HUES64 (cell line): ENCODE measurements around the gene TSC22D4.

Source experiments
- H3K27ac ChIP-seq: 2 replicates; pipeline ENCODE4 v1.7.0; 2013; ENCODE audit warnings: low read depth, low read length, inconsistent platforms
- H3K27me3 ChIP-seq: 2 replicates; pipeline ENCODE4 v1.6.1; 2013; ENCODE audit warnings: mild to moderate bottlenecking, low read length; ENCODE audit not compliant: insufficient read depth
- H3K36me3 ChIP-seq: 2 replicates; pipeline ENCODE4 v1.6.1; 2013; ENCODE audit warnings: mild to moderate bottlenecking, low read length; ENCODE audit not compliant: insufficient read depth
- H3K4me1 ChIP-seq: 2 replicates; pipeline ENCODE4 v1.6.1; 2013; ENCODE audit warnings: mild to moderate bottlenecking, low read length, moderate library complexity; ENCODE audit not compliant: insufficient read depth
- H3K4me3 ChIP-seq: 2 replicates; pipeline ENCODE4 v1.5.1; 2013; ENCODE audit warnings: mild to moderate bottlenecking, low read length, moderate library complexity
- H3K9ac ChIP-seq: 2 replicates; pipeline ENCODE4 v1.6.1; 2013; ENCODE audit warnings: mild to moderate bottlenecking, low read depth, low read length
- H3K9me3 ChIP-seq: 2 replicates; pipeline ENCODE4 v1.6.1; 2013; ENCODE audit warnings: low read depth, low read length; ENCODE audit not compliant: insufficient read depth
- WGBS: fragments of 150-250, 120-280 bp; methylation state at CpG from one replicate; pipeline ENCODE4 v1.1.7; 2013; ENCODE audit warnings: missing lambda C conversion rate; 5-methylcytosine and 5-hydroxymethylcytosine counted together

Gene TSC22D4

DNA sequence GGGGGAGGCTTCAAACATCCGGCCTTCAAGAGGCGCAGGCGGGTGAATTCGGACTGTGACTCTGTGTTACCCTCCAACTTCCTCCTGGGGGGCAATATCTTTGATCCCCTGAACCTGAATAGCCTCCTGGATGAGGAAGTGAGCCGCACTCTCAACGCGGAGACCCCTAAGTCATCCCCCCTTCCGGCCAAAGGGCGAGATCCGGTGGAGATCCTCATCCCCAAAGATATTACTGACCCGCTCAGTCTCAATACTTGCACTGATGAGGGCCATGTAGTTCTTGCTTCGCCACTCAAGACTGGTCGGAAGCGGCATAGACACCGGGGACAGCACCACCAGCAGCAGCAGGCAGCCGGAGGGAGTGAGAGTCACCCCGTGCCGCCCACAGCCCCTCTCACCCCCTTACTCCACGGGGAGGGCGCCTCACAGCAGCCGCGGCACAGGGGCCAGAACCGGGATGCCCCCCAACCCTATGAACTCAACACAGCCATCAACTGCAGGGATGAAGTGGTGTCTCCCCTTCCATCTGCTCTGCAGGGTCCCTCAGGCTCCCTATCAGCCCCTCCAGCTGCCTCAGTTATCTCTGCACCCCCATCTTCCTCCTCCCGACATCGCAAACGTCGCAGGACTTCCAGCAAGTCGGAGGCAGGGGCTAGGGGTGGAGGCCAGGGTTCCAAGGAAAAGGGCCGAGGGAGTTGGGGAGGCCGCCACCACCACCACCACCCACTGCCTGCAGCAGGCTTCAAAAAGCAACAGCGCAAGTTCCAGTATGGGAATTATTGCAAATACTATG lies 48.3 kb downstream of the TSC22D4 start:
- 0 out of 2 replicates have a peak, but pooled peaks cover 4% of the 10 kb centered on the region for H3K9me3 ChIP-seq
- H3K36me3 ChIP-seq, result peaks cover 43% of the 10 kb centered on the region
- 54% methylated on average over 27 of the region's 31 CpGs for whole genome bisulfite sequencing
- H3K27me3 ChIP-seq, result peaks cover 9% of the 10 kb centered on the region
- peak overlapping the region; percentile 99 for H3K27ac ChIP-seq
- peak overlapping the region; percentile 96 for H3K4me3 ChIP-seq
- peak overlapping the region; percentile 97 for H3K9ac ChIP-seq
- peaks cover 9% of the 10 kb centered on the region; the same call in 1 of the 2 replicates for H3K4me1 ChIP-seq

DNA sequence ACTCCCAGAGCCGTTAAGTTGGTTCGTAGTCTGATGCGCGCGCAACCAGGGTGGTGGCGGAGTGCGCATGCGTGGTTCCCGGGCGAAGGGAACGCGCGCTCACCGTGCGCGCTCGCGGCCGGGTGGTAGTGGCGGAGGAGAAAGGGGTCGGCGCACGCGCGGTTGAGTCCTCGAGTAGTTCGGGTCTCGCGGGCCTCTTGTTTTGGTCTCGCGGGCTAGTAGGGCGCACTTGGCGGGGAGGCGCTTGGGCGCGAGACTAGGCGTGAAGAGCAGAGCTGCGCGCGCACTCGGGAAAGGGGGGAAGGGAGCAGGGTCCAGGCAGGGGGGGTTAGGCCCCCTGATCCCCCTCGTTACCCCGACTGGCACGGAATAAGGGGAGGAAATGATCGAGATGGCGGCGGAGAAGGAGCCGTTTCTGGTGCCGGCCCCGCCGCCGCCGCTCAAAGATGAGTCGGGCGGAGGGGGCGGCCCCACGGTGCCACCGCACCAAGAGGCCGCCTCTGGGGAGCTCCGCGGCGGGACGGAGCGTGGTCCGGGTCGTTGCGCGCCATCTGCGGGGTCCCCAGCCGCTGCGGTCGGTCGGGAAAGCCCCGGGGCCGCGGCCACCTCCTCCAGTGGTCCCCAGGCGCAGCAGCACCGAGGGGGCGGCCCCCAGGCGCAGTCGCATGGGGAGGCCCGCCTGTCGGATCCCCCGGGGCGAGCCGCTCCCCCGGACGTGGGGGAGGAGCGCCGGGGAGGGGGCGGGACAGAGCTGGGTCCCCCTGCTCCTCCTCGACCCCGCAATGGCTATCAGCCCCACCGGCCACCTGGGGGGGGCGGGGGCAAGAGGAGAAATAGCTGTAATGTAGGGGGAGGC lies 49.1 kb downstream of the TSC22D4 start, which contains the start of gene MEPCE:
TSS of gene MEPCE (plus strand) at position 195 of the 856 bp plus-strand sequence. CDS start at position 383, 188 bp downstream.
- Histone ChIP-seq H3K27me3 (peaks cover 9% of the 10 kb centered on the region), H3K27ac (peak within 1 kb of the TSS; percentile 99), H3K4me3 (peak within 1 kb of the TSS; percentile 96), H3K9ac (peak within 1 kb of the TSS; percentile 97), H3K4me1 (peaks cover 9% of the 10 kb centered on the region; the same call in 1 of the 2 replicates), H3K36me3 (peaks cover 39% of the 10 kb centered on the region), H3K9me3 (0 out of 2 replicates have a peak, but pooled peaks cover 4% of the 10 kb centered on the region)
- under 1% methylated on average over 93 of the region's 95 CpGs for WGBS

- H3K4me3 ChIP-seq, result peak overlapping the region; percentile 96
- H3K27me3 ChIP-seq, result peaks cover 9% of the 10 kb centered on the region
- peak overlapping the region; percentile 99 for H3K27ac ChIP-seq
- peaks cover 31% of the 10 kb centered on the region for H3K36me3 ChIP-seq
- under 1% methylated on average over 40 of the region's 40 CpGs for WGBS
- peaks cover 9% of the 10 kb centered on the region; the same call in 1 of the 2 replicates for H3K4me1 ChIP-seq
- H3K9me3 ChIP-seq, result 0 out of 2 replicates have a peak, but pooled peaks cover 4% of the 10 kb centered on the region
- H3K9ac ChIP-seq, result peak overlapping the region; percentile 97
These were observed 49.9 kb downstream of the TSC22D4 start for GRCh38 chr7:100428967-100429636.

DNA sequence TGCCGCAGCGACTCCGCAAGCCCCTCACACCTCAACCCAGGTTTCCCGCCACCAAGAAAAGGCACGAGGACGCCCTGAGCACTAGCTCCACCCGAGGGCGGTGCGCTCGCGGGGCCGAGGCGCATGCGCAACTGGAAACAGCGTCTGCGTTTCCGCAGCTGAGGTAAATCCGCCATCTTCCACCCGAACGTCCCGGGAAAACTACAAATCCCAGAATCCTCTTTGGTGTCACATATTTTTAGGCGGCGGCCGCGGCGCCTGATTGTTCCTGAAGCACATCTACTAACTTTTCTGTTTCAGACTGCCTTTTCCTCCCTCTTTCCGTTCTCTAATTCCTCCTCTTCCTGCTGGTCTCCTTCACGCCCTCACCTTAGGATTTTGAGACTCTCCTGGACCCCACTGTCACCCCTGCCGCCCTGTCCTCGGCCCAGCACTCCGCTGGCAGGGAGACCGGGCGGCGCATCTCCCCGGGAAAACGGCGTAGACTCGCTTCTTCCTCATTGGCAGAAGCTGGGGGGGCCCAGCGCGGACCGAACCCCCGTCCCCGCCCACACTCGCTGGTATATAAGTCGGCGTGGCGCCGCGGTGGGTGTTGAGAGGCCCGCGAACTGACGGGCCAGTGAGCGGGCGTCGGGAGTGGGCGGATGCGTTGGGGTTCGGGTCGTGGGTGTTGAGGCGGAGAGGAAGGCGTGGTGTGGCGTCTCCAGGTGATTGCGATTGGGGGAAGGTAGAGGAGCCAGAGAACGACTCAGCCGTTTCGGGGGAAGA lies 50.6 kb downstream of the TSC22D4 start, which contains the start of gene ZCWPW1:
TSS of gene ZCWPW1 (minus strand) at position 505 of the 768 bp plus-strand sequence. CDS start 8,054 bp downstream, outside the sequence.
- Histone ChIP-seq H3K9me3 (0 out of 2 replicates have a peak, but pooled peaks cover 4% of the 10 kb centered on the region), H3K9ac (peak within 1 kb of the TSS; percentile 97), H3K4me1 (peaks cover 9% of the 10 kb centered on the region; the same call in 1 of the 2 replicates), H3K4me3 (peak within 1 kb of the TSS; percentile 96), H3K27me3 (peaks cover 9% of the 10 kb centered on the region), H3K36me3 (peaks cover 24% of the 10 kb centered on the region), H3K27ac (peak within 1 kb of the TSS; percentile 99)
- WGBS, result under 1% methylated on average over 66 of the region's 66 CpGs

DNA sequence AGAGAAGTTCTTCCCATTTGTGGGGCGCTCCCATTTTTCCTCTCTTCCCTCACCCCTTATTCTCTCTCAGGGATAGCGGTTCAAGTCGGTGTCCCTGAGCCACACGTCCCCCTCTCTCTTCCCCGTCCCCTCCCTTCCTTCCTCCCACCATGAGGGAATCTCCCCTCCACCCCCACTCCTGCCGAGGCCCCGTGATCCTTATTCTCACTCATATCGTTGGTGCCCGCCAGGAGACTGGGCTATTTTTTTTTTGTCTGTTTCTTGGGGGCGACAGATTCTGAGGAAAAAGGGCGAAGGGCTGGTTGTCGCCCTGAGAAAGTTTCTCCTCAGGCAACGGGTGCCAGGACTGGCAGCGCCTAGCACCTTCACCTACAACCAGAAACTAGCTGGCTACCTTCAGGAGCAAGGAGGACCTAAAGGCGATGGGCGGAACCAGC lies 51.2 kb downstream of the TSC22D4 start:
- Histone ChIP-seq H3K9ac (no peak overlapping the region), H3K4me1 (peaks cover 9% of the 10 kb centered on the region; the same call in 1 of the 2 replicates), H3K27ac (no peak overlapping the region), H3K36me3 (peaks cover 18% of the 10 kb centered on the region), H3K9me3 (0 out of 2 replicates have a peak, but pooled peaks cover 4% of the 10 kb centered on the region), H3K4me3 (peak overlapping the region; percentile 96), H3K27me3 (peaks cover 9% of the 10 kb centered on the region)
- WGBS, result 69% methylated on average over 16 of the region's 16 CpGs

DNA sequence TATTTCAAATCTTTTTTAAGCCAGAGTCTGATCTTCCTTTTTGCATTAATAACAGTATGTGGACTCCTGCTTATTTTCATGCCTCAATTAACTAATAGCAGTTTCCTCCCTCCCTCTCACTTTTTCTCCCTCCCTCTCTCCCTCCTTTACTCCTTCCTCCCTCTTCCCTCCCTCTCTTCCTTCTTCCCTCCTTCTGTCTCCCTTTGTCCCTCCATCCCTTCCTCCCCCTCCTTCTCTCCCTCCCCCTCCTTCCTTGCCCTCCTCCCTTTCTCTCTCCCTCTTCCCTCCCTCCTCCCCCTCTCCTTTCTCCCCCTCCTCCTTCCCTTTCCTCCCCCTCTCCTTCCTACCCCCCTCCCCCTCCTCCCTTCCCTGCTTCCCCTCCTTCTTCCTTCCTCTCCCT lies 52.5 kb downstream of the TSC22D4 start:
- Histone ChIP-seq H3K27ac (no peak overlapping the region), H3K4me3 (no peak overlapping the region), H3K36me3 (peaks cover 5% of the 10 kb centered on the region; the same call in 1 of the 2 replicates), H3K9me3 (0 out of 2 replicates have a peak, but pooled peaks cover 4% of the 10 kb centered on the region), H3K27me3 (peaks cover 9% of the 10 kb centered on the region), H3K4me1 (peaks cover 9% of the 10 kb centered on the region; the same call in 1 of the 2 replicates), H3K9ac (no peak overlapping the region)

- no peak overlapping the region for H3K9ac ChIP-seq
- no peaks in the 10 kb centered on the region for H3K36me3 ChIP-seq
- no peak overlapping the region for H3K27ac ChIP-seq
- peaks cover 9% of the 10 kb centered on the region for H3K27me3 ChIP-seq
- 0 out of 2 replicates have a peak, but pooled peaks cover 4% of the 10 kb centered on the region for H3K9me3 ChIP-seq
- H3K4me1 ChIP-seq, result 0 out of 2 replicates have a peak, but pooled peaks cover under 1% of the 10 kb centered on the region
- no peak overlapping the region for H3K4me3 ChIP-seq
- 50% methylated on average over 1 of the region's 1 CpG for WGBS
These were observed 53.7 kb downstream of the TSC22D4 start for GRCh38 chr7:100425347-100425746.

DNA sequence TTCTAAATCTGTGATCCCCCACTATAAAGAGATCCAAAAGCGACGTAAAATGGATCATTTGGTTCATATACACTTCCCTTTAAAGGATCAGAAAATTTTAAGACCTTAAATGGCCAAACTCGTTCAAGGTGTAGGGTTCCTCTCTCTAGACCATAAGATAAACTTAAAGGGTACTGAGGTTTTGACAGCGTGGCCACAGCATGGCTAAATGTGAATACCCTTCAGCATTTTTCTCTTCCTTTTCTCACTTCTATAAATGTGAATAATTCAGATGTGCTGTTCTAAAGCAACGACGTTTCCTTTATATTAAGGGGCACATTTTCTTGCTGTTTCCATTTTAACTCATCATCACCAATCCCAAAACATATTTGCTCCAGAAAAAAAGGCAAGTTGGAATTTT lies 55.7 kb downstream of the TSC22D4 start:
- H3K9ac ChIP-seq, result no peak overlapping the region
- 87% methylated on average over 6 of the region's 6 CpGs for WGBS
- no peaks in the 10 kb centered on the region for H3K4me1 ChIP-seq
- no peak overlapping the region for H3K4me3 ChIP-seq
- H3K27ac ChIP-seq, result no peak overlapping the region
- H3K36me3 ChIP-seq, result no peaks in the 10 kb centered on the region
- peaks cover 9% of the 10 kb centered on the region for H3K27me3 ChIP-seq
- H3K9me3 ChIP-seq, result 0 out of 2 replicates have a peak, but pooled peaks cover 4% of the 10 kb centered on the region

- Histone ChIP-seq H3K27ac (no peak overlapping the region), H3K27me3 (no peaks in the 10 kb centered on the region), H3K9me3 (no peaks in the 10 kb centered on the region), H3K4me3 (no peak overlapping the region), H3K9ac (no peak overlapping the region), H3K36me3 (no peaks in the 10 kb centered on the region), H3K4me1 (no peaks in the 10 kb centered on the region)
- WGBS, result 75% methylated on average over 1 of the region's 1 CpG
These were observed 59.3 kb downstream of the TSC22D4 start for GRCh38 chr7:100419660-100420226.
